Jurkat, Clone E6-1 (cell line): ENCODE measurements around the gene ARHGAP24.

Source experiments
- DNase-seq: peaks from one replicate; pipeline ENCODE4 v3.0.0-alpha.2; 2011; ENCODE audit warnings: low read depth, low spot score
- H3K4me3 ChIP-seq: 2 replicates; pipeline ENCODE4 v1.5.1; 2011; ENCODE audit warnings: mild to moderate bottlenecking, low read length, control low read depth, moderate library complexity

ARHGAP24 gene

GRCh38 chr4:85673540-85673939 is 198.6 kb downstream of the ARHGAP24 start:
- no peak for DNase-seq
- no peak overlapping the region for H3K4me3 ChIP-seq

- no peak for DNase-seq
- H3K4me3 ChIP-seq = no peak overlapping the region
Observed at GRCh38 chr4:85675076-85676049, 200.4 kb downstream of the ARHGAP24 start.

GRCh38 chr4:85676050-85676425 is 201.1 kb downstream of the ARHGAP24 start:
- no peak for DNase-seq

GRCh38 chr4:85676850-85677590 is 202.1 kb downstream of the ARHGAP24 start:
- no peak for DNase-seq
- no peak overlapping the region for H3K4me3 ChIP-seq

More at GRCh38 chr4:85676050-85676425, 201.1 kb downstream of the ARHGAP24 start:
- no peak overlapping the region for H3K4me3 ChIP-seq

- DNase-seq = no peak
- H3K4me3 ChIP-seq = no peak overlapping the region
Observed at GRCh38 chr4:85681221-85681657, 206.3 kb downstream of the ARHGAP24 start.

GRCh38 chr4:85681921-85682320 is 207.0 kb downstream of the ARHGAP24 start:
- no peak for DNase-seq
- H3K4me3 ChIP-seq = no peak overlapping the region

DNA sequence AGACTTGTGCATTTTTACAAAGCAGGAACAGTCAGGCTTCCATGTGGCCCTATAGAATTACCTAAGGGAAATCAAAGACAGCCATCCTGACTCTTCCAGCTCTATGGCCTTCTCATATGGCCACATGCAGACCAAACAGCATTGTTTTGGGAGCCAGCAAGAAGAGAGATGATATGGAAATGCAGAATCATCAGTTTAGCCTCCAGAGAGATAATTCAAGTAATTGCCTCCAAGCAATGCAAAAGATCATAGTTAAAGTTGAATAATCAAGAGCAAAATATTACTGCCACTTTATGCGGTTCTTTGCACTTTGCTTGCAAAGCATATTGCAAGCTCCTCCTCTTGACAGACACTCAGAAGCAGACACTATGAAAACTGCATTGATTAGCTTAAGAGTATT is 207.4 kb downstream of the ARHGAP24 start:
- no peak overlapping the region for H3K4me3 ChIP-seq
- no peak for DNase-seq

GRCh38 chr4:85684676-85685075 is 209.7 kb downstream of the ARHGAP24 start:
- no peak overlapping the region for H3K4me3 ChIP-seq
- DNase-seq = no peak

GRCh38 chr4:85686398-85686797 is 211.4 kb downstream of the ARHGAP24 start:
- no peak overlapping the region for H3K4me3 ChIP-seq
- no peak for DNase-seq

GRCh38 chr4:85688055-85688740 is 213.2 kb downstream of the ARHGAP24 start:
- no peak for DNase-seq
- H3K4me3 ChIP-seq = no peak overlapping the region

DNA sequence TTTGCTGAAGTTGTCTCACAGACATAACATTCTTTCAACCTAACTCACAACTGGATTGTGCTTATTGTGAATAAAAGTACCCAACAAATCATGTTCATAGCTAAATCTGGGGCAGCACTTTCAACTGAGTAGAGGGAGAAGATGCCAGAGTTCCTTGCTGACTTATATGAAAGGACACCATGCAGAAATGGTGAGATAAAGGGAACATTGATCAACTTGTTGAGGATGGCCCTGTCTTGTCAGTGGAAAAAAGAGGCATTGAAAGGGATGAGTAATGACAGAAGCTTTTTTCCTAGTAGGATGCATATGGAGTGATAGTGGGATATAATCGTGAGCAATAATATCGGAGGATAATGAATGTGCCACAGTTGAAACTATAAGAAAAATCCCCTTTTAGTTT is 221.7 kb downstream of the ARHGAP24 start:
- no peak overlapping the region for H3K4me3 ChIP-seq
- no peak for DNase-seq

GRCh38 chr4:85697854-85698253 is 222.9 kb downstream of the ARHGAP24 start:
- DNase-seq = no peak
- no peak overlapping the region for H3K4me3 ChIP-seq

GRCh38 chr4:85700362-85700761 is 225.4 kb downstream of the ARHGAP24 start:
- no peak overlapping the region for H3K4me3 ChIP-seq
- DNase-seq = no peak

DNA sequence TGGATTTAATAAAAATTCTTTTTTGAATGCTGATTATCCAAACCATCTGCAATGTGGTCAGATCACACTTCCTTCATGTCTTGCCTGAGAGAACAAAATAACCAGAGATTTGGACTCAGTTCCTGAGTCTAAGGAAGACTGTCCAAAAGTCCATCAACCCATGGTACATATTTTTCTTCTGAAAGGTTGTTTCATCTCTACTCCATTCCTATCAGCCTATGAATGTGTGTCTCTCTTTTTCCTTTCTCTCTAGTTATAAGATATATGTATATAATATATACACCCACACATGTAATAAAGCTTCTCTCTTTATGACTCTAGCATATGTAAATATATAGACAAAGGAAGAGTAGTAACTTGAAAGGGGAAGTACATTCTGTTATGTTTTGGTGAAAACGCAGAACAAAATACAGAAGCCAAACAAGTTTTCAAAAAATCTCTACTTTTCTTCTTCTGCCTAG is 226.9 kb downstream of the ARHGAP24 start:
- no peak overlapping the region for H3K4me3 ChIP-seq
- no peak for DNase-seq

DNA sequence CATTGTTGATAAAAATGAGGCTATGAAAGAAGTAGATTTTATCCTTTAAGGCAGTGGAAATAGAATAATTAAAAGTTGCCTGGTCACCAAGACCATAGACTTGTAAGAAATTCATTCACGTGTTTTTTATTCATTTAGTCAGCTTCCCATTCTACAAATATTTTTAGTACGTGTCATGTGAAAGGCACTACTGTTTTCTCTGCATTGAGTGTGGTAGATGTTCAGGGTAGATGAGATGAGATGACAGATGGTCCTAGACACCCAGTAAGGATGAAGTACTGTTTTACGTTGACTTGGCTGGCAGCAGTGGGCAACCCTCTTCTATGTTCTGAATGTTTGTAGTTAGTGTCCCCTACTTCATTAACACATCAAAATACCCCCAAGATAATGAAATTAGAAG is 228.1 kb downstream of the ARHGAP24 start:
- H3K4me3 ChIP-seq = no peak overlapping the region
- no peak for DNase-seq

GRCh38 chr4:85707611-85708010 is 232.7 kb downstream of the ARHGAP24 start:
- H3K4me3 ChIP-seq = no peak overlapping the region
- DNase-seq = no peak

DNA sequence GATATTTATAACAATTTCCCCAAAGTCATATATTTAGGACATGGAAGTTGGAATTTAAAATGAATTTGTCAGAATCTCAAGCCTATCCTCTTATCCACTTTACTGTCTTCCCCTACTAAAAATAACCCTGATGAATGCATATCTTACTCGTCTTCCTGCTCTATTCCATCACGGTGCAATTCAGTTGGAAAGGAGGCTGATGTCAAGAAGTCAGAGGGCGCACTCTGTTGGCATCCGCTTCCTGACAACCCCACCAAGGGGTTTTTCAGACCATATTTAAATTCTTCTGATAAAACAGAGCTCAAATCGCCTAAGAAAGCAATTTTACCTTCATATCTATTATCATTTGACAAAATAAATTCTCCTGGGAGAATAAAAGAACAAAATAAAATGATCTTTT is 233.5 kb downstream of the ARHGAP24 start:
- H3K4me3 ChIP-seq = no peak overlapping the region
- DNase-seq = no peak

DNA sequence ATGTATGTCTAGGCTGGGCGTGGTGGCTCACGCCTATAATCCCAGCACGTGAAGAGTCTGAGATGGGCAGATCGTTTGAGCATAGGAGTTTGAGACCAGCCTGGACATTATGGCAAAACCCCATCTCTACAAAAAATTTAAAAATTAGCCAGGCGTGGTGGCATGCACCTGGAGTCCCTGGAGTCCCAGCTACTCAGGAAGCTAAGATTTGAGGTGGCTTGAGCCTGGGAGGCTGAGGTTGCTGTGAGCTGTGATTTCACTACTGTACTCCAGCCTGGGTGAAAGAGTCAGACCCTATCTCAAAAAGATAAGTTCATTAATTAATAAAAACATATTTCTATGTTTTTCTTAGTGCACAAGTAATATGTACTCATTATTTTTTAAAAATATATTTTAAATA is 238.1 kb downstream of the ARHGAP24 start:
- H3K4me3 ChIP-seq = no peak overlapping the region
- DNase-seq = no peak

DNA sequence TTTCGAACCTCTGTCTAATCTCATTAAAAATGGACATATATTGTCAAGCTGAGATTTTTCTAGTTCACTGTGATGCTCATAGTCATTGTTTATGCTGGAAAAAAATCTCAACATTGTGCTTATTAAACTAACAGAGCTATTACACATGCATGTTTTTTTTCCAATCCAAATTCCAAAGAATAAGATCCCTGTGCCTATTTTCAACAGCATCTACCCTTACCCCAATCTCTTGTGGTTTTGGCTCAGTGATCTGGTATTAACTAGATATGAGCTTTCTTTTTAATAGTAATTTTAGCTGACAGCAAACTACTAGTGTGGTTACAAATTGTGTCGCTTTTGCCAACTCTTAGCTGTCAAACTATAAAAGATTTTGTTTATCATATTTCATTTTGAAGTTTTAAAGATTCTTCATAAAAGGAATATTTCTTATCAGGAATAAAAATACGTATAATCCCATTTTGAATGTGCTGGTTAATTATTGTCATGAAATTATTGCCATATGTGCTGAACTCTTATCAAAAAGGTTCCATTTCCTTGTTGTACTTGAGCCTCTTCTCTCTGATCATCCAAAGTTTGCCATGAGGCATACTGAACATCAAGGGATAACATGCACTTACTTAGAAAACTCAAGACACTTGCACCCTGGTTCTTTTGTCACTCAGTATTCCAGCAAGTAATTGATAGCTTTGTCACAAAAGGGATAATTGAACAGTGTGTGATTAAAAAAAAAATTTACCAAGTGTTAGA is 241.2 kb downstream of the ARHGAP24 start:
- no peak overlapping the region for H3K4me3 ChIP-seq
- no peak for DNase-seq
